GM18909 (cell line): ENCODE data around the gene NAB2.
A peak's percentile ranks its signal among the peaks of the same experiment; 100 is the strongest.
"Not testable (repeated sequence)": the region's sequence is repeated elsewhere in the genome, so short reads cannot be mapped to it uniquely, and the experiment has no call there.

Source experiments
- ATAC-seq: cut with Tn5 transposase; IDR thresholded peaks from one replicate; pipeline ENCODE4 v1.9.1; 2021; ENCODE audit warnings: mild to moderate bottlenecking; ENCODE audit not compliant: unreplicated experiment, poor library complexity

Gene NAB2, protein sequence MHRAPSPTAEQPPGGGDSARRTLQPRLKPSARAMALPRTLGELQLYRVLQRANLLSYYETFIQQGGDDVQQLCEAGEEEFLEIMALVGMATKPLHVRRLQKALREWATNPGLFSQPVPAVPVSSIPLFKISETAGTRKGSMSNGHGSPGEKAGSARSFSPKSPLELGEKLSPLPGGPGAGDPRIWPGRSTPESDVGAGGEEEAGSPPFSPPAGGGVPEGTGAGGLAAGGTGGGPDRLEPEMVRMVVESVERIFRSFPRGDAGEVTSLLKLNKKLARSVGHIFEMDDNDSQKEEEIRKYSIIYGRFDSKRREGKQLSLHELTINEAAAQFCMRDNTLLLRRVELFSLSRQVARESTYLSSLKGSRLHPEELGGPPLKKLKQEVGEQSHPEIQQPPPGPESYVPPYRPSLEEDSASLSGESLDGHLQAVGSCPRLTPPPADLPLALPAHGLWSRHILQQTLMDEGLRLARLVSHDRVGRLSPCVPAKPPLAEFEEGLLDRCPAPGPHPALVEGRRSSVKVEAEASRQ

DNA sequence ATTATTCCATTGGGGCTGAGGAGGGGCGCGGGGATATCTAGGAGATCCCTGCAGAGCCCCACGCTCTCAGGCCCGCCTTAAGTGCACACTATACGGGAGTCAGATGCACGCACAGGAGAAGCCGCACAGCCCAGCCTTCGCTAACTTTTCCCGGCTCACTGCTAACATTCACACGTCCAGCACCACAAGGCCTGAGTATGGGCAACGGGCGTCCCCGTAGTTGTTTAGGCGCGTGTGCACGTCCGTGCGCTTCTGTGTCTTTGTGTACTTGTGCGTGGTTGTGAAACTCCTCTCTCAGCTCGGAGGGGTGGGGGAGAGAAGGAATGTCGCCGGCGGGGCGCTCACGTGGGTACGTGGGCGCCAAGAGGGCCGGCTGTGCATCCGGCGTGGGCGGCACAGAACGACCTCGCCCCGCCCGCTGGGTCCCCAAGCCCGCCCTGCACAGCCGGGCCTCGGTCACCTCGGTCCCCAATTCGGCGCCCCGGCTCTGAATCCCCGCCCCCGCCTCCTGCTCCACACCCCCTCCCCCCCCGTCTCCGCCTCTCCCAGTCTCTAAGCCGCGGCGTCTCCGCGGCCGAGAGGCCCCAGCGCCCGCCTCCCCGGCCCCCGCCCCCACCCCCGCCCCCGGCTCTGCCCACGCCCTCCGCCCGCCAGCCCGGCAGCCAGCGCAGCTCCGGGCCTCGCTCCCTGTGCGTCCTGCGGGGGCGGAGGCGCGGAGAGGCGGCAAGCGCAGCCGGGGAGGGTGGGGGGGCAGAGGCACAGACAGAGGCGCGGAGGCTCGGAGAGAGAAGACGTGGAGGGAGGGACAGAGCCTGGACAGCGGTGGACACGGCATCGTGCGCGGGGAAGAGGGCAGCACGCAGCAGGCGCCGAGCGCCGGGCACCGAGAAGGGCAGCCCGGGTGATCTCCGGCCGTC is at the start of gene NAB2:
TSS of gene NAB2 (plus strand) at position 761 of the 917 bp plus-strand sequence. CDS start 158 bp downstream, outside the sequence.
- ATAC-seq, result peak; percentile 62

DNA sequence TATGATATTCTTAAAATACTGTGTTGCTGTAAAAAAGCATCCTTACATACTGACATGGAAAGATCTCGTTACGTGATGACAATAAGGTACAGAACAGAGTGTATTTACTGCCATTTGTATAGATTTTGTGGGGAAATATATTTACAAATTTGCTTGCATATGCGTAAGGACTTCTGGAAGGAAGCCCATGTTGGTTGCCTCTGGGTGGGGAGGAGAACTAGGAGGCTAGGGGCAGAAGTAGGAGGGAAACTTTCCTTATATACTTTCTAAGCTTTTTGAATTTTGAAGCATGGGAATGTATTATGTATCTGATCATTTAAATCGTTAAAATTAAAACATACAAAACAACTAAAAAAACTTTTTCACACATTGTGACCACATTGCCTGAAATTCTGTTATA is 48.7 kb upstream of the NAB2 start:
- ATAC-seq, result no peak

DNA sequence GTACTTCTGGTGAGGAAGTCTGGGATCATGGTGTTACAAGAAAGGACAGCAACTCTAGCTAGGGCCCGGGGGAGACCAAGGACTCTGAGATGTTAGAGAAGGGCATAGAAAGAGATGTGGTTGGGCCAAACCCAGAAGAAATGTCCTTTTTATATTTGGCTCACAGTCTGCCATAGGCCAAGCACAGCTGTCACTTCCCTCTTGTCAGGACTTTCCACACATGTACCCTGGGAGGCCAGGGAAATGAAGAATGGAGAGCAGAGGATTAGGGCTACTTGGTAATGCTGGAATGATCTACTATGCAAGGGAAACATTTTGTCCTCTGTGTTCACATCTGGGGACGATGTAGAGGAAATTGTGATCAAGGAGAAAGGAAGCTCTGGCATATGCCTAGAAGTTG is 48.2 kb upstream of the NAB2 start:
- no peak for ATAC-seq

DNA sequence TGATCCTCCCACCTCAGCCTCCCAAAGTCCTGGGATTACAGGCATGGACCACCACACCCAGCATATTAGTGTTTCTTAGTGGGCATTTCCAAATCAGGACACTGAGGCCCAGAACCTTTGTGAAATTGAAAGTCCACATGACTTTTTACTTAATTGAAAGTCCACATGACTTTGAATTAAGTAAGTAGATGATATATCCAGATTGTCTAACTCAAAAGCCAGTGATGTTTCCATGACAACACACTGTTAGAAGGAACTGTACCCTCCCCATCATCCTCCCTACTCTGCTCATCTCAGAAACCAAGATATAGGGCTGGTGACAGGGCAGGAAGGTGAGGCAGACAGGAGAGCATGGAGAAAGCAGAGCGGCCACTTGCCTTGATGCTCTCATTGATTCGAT is 46.2 kb upstream of the NAB2 start:
- ATAC-seq, result no peak

DNA sequence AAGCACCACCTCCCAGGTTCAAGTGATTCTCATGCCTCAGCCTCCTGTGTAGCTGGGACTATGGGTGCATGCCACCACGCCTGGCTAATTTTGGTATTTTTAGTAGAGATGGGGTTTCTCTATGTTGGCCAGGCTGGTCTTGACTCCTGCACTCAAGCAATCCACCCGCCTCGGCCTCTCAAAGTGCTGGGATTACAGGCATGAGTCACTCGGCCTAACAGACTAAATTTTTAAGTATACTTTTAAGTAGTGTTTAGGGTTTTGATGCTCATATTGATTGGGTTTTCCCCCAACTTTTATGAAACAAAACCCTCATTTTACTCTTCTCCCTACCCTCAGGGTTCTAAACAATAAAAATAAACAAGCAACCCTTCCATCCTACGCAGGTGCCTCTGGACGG is 44.4 kb upstream of the NAB2 start:
- no peak for ATAC-seq

DNA sequence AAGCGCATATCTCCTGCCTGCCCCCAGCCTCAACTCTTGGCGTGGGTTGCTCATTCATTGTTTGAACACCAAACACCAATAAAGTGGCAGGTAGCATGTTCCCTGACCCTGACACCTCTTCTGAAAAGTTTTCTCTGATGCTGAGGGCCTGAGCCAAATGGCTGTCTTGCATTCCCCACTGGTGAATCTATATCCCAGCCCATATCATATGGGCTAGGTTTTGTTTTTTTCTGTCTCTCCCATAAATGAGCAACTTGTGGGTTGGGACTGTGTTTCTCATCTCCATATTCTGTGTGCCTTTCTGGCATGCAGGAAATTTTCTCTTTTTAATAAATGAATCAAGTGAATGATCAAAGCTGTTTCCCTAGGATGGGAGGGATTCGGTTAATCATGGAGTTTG is 44.0 kb upstream of the NAB2 start:
- ATAC-seq, result no peak

DNA sequence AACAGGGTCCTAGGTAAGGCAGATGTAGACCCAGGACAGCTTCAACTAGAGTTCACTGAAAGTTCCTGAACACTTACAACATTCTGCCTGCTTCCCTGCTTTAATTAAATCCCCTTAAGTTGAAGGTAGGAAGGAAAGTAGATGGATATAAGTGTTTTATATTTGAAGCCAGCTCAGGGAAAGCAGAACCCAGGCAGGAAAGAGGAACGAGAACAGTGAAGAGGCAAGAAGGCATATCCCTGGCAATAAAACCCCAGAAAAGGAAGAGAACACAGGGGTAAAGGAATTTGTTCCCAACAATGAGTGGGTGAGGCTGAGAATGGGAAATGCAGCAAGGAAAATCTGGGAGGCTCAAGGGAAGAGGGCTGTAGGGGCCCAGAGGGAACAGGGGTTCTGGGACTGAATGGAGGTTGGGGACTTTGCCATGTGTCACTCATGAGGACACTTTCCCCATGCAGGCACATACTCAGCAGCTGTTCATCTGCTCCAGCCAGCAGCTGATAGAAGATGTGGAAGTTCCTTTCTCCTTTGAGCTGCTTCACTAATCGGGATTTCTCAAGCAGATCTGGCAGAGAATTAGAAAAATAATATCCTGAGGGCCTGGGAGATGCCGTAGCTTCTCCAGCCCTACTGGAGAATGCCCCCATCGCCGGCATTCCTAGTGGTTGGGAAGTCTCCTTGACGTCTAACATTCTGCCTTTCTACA is 42.7 kb upstream of the NAB2 start:
- no peak for ATAC-seq

DNA sequence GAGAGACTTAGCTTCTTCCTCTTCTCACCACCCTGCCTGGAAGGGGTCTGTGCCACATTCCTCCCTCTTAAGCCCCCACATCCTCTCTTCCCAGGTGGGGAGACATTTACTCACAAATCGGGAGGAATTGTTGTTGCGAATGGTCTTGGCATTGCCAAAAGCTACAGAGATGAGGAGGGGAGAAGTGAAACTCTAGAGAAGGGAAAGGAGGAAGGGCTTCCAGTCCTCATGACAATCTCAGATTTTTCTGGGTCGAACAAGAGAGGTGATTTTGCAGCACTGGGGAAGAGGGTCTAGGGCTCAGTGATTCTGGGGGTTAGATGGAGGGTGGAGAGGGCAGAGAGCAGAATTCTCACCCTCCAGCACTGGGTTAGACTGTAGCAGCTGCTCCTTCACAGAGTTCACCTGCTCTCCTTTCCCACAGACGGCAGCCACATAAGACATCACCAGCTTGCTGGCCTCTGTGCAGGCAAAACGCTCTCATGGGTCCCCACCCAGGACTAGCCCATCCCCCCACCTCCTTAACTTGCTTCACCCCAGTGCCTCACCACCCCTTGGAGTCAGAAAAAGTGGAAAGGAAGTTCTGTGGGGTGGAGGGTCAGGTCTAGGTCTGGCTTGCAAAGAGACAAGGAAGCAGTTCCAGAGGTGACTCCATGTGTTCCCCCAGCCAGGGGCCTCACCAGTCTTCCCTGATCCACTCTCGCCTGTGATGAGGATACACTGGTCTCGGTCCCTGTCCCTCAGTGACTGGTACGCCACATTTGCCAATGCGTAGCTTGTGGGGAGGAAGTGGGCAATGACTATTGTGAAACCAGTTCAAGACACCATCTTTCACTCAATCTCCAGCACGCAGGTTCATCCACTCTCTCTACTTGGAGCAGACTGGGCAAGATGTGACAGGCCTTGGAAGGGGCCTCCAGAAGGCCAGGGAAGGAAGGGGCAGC is 41.7 kb upstream of the NAB2 start:
- ATAC-seq, result no peak

DNA sequence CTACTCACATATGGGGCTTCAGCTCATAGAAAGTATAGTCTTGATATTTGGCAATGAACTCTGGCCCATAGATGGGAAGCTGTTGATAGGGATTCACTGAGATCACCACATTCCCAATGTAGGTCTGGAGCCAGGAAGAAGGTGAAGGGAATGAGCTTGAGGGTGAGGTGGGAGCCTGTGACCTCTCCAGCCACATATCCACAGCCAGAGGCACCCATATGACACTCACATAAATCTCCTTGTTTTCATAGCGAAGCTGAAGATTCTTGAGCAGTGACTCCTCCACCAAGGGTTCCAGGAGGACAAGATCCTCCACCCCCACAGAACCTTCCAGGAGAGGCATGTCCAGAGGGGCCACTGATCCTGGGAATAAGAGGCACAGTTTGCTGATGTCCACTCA is 40.9 kb upstream of the NAB2 start:
- ATAC-seq, result no peak

DNA sequence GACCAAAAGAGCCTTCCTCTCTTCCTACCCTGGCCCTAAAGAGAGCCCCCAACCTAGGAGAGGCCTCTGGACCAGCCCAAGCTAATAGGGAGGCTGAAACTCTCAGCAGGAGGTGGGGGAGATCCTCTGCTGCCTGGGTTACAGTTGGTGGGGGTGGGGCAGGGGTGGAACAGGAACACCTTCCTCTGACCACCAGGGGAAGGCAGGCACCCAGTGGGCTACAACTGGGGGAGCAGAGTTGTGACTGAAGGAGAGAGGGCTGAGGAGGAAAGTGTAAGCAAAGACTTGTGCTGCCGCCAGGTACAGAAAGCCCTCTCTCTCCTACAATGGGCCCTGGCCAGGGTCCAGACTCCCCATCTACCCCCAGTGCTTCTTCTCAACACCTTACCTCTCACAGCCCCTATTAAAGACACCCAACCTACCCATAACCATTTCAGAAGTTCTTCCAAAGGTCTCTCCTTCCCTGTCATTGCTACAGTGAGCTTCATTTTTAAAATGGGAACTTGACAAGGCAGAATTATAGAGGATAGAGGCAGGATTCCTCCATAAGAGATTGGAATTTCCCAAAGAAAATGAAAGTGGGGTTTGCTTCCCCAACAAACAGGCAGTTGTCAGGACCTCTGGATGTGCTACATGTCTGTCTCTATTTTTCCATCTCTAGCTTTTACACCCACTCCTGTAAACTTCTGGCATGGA is 40.3 kb upstream of the NAB2 start:
- ATAC-seq, result no peak

DNA sequence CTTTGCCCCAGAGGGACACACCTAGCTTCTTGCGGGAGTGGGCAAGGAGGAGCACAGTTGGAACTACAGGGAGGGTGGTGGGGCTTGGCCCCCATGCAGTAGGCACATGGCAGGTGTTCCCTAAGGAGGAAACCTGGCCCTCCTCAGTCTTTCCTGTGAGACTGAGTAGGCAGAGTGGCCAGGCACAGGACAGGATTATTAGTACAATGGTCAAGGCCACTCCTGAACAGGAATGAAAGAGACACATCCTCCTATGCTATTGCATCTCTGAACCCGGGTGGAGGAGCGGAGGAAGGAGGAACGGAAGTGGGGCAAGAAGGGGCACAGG is 39.8 kb upstream of the NAB2 start:
- ATAC-seq, result no peak

DNA sequence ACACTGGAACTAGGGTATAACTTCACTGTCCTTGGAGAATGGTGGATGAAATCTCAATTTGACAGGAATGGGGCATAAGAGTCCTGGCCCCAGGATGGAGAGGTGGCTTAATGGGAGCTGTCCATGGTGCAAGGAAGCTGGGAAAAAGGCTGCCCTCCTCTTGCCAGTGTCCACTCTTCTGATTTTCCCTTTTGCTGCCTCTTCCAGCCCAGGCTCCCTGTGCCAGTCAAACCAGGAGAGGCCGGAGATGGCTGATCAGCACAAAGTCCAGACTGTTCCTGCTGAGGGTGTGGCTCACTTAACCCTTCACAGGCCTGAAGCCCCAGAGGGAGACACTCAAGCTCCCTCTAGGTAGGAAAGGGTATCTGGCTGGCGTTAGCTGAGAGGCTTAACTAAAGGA is 39.0 kb upstream of the NAB2 start, which contains the start of gene MYO1A:
TSS of gene MYO1A (minus strand) at position 240 of the 400 bp plus-strand sequence. CDS start 1,806 bp downstream, outside the sequence.
- no peak for ATAC-seq

DNA sequence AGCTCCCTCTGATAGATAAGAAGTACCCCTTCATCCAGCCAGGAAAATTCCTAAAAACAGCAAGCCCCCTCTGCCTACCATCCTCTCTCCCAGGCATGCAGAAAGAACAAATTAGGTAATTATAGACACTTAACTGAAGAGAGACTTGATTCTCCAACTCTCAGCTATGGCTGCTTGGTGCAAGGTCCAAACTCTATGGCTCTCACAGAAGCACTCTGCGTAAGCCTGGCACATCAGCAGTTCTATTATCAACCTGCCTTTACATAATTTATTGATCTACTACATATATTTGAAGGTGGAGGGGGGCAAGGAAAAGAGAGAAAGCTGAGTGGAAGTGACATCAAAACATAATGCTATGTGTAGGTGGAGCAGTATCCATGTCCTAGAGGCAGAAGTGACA is 37.9 kb upstream of the NAB2 start:
- no peak for ATAC-seq

DNA sequence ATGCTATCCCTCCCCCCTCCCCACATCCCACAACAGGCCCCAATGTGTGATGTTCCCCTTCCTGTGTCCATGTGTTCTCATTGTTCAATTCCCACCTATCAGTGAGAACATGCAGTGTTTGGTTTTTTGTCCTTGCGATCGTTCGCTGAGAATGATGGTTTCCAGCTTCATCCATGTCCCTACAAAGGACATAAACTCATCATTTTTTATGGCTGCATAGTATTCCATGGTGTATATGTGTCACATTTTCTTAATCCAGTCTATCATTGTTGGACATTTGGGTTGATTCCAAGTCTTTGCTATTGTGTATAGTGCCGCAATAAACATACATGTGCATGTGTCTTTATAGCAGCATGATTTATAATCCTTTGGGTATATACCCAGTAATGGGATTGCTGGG is 35.8 kb upstream of the NAB2 start:
- ATAC-seq, result not testable (repeated sequence)

DNA sequence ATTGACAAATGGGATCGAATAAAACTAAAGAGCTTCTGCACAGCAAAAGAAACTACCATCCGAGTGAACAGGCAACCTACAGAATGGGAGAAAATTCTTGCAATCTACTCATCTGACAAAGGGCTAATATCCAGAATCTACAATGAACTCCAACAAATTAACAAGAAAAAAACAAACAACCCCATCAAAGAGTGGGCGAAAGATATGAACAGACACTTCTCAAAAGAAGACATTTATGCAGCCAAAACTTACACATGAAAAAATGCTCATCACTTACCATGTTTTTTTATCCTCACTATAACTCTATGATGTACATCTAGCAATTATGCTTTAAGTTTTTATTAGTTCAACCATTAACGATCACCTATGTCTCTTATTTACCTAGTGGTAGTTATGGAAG is 35.0 kb upstream of the NAB2 start:
- ATAC-seq, result not testable (repeated sequence)

DNA sequence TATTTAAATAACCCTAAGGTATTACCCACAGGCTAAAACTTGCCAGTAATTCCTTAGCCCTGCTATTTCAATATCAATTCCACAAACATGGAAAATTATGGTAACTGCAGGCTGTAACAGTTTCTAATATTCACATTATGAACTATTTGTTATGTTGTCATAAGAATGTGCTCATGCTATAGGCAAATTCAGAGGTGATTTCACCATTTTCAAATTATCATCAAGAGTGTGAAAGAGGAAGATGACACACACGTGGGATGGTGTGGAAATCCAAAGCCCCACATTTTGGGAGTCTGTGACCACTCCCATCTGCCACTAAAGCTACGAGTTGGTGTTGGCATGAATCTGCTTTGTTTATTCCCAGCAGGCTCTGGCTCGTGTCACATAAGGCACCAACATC is 33.1 kb upstream of the NAB2 start:
- ATAC-seq, result no peak

DNA sequence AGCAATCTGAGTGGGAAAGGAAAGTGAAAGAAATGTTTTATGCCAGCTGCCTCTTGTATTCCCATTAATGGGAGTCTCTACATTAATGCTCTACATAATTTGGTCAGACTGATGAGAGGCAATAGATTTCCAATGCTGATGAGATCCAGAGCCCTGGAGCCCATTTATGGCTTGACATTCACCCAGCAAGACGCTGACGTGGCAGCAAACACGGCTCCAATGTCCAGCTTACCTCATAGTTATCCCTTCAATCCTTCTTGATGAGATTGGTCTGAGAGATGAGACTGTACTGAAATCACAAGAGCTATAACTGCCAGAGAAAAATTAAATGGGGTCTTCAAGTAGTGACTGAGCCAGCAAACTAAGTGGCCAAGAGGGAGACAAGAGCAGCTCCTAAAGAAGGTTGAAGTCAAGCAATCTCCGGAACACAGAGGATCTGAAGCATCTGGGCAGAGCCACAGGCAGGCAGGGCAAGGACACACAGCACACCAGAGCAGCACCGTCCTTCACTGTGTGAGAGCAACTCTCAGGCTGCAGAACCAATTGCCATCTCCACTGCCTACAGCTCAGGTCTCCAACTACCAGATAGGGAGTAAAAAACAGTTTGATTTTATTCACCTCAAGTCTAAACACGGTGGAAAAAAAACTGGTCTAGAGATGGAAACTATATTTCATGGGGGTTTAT is 31.7 kb upstream of the NAB2 start:
- no peak for ATAC-seq

DNA sequence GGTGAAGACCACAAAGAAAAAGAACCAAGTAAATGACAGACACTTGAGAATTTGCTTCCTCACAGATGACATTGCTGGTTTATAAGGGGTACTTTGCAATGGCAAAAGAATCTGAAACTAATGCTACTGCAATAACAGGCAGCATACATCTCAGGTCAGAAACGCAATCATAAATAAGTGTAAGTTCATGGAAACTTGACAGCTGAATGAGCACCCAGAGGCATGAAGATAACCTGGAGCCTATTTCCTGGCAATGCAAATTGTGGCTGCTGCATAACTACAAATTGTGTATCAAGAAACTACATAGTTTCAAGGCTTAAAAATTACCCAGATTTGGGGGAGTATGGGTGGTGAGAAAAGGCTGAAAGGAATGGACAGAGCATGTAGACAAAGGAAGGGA is 30.5 kb upstream of the NAB2 start:
- ATAC-seq, result no peak
